IPS-18a (cell line): ENCODE measurements around the gene SH2D3A.
"Not testable (repeated sequence)": the region's sequence is repeated elsewhere in the genome, so short reads cannot be mapped to it uniquely, and the experiment has no call there.

Experiments used
- H3K27ac ChIP-seq: one replicate; pipeline ENCODE4 v1.5.1; 2013; ENCODE audit warnings: low read length
- H3K27me3 ChIP-seq: one replicate; pipeline ENCODE4 v1.6.1; 2013; ENCODE audit warnings: mild to moderate bottlenecking, low read length; ENCODE audit not compliant: control insufficient read depth, insufficient read depth
- H3K36me3 ChIP-seq: one replicate; pipeline ENCODE4 v1.6.1; 2013; ENCODE audit warnings: low read depth, low read length; ENCODE audit not compliant: control insufficient read depth
- H3K4me1 ChIP-seq: one replicate; pipeline ENCODE4 v1.6.1; 2013; ENCODE audit warnings: low read depth, low read length; ENCODE audit not compliant: control insufficient read depth
- H3K4me3 ChIP-seq: one replicate; pipeline ENCODE4 v1.5.1; 2013; ENCODE audit warnings: low read length
- H3K9ac ChIP-seq: one replicate; pipeline ENCODE4 v1.6.1; 2013; ENCODE audit warnings: mild to moderate bottlenecking, low read length, moderate library complexity
- H3K9me3 ChIP-seq: one replicate; pipeline ENCODE4 v1.6.1; 2013; ENCODE audit warnings: low read depth, low read length; ENCODE audit not compliant: control insufficient read depth

Gene SH2D3A

DNA sequence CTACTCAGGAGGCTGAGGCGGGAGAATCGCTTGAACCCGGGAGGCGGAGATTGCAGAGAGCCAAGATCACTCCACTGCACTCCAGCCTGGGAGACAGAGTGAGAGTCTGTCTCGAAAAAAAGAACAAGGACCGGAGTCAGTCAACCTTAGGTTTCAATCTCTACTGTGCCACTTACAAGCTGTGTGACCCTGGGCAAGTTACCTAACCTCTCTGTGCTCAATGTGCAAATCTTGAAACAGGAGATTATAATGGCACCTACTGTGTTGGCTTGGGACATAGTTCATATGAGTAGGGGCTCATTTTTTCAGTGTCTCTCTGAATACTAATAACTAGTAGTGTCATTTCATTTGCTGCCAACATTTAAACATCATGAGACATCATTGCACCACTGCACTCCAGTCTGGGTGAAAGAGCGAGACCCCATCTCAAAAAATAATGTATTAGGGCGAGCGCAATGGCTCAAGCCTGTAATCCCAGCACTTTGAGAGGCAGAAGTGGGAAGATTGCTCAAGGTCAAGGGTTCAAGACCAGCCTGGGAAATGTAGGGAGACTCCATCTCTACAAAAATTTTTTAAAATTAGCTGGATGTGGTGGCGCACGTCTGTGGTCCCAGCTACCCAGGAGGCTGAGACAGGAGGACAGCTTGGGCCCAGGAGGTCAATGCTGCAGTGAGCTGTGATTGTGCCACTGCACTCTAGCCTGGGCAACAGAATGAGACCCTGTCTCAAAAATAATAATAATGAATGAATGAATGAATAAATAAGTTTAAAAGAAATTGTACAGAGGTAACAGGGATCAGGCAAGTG is 52.3 kb downstream of the SH2D3A start:
- H3K4me1 ChIP-seq: no peaks in the 10 kb centered on the region
- peaks cover 23% of the 10 kb centered on the region for H3K27me3 ChIP-seq
- H3K4me3 ChIP-seq: no peak overlapping the region
- H3K9ac ChIP-seq: no peak overlapping the region
- no peaks in the 10 kb centered on the region for H3K9me3 ChIP-seq
- H3K27ac ChIP-seq: no peak overlapping the region
- no peaks in the 10 kb centered on the region for H3K36me3 ChIP-seq

DNA sequence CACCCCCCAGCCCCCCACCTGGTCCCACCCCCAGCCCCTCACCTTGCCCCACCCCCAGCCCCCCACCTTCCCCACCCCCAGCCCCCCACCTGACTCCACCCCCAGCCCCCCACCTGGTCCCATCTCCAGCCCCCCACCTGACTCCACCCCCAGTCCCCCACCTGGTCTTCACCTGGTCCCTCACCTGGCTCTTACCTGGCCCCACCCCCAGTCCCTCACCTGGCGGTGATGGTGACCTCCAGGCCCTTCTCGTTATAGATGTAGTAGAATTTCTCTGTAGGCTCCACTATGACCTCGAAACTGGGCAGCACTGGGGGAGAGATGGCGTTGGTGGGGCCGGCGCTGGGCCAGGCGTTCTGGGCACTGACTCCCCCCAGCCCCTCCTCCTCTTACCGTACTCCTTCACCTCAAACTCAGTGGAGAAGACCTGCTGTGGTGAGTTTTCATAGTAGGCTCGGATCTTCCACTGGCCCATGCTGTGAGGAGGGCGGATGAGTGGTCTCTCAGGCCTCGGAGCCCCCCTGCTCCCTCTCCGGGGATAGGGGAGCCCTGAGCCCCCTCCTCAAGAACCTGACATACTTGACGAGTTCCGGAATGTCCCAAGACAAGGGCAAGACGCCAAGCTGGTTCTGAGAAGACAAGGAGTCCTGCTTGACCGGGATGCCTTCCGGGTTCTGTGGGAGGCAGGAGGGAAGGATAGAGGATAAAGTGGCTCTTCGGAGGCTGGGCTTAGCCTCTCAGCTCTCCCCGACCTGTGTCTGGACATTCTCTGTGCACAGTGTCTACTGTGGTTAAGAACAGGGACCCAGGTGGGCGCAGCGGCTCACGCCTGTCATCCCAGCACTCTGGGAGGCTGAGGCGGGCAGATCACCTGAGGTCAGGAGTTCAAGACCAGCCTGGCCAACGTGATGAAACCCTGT is 53.2 kb downstream of the SH2D3A start:
- Histone ChIP-seq H3K4me1 (no peaks in the 10 kb centered on the region), H3K27ac (no peak overlapping the region), H3K9ac (no peak overlapping the region), H3K9me3 (no peaks in the 10 kb centered on the region), H3K27me3 (peaks cover 32% of the 10 kb centered on the region), H3K4me3 (no peak overlapping the region), H3K36me3 (no peaks in the 10 kb centered on the region)

DNA sequence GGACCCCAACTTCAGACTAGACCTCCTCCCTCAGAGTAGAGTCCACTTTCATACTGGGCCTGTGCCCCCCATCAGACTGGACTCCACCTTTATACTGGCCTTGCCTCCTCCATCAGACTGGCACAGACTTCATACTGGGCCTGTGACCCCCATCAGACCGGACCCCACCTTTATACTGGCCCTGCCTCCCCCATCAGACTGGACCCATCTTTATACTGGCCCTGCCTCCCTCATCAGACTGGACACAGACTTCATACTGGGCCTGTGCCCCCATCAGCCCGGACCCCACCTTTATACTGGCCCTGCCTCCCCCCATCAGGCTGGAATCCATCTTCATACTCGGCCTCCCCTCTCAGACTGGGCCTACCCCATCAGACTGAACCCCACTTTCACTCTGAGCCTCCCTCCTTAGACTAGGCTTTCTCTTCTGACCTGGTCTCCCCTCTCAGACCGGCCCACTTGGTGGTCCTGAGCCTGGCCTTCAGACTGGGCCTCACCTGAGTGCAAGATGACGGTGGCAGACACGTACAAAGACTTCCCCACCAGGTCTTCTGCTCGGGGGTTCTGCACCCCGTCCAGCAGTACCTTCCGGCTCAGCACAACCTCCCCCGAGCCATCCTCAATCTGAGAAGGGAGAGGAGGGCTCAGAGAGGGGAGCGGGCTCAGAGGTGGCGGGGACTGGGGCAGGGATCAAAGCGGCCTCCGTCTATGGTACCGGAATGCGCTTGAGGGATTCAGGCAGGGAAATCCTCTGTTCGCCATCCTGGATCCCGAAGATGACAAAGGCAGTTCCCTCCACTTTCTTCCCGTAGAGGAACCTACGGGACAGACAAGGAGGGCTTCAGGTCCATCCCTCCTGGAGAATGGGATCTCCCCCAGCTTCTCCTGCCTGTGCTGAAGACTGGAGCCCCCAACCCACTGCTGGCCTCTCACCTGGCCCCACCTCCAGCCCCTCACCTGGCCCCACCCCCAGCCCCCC is 54.3 kb downstream of the SH2D3A start:
- H3K27ac ChIP-seq: no peak overlapping the region
- no peak overlapping the region for H3K9ac ChIP-seq
- H3K4me3 ChIP-seq: no peak overlapping the region
- peaks cover 38% of the 10 kb centered on the region for H3K27me3 ChIP-seq
- no peaks in the 10 kb centered on the region for H3K4me1 ChIP-seq
- H3K9me3 ChIP-seq: no peaks in the 10 kb centered on the region
- H3K36me3 ChIP-seq: no peaks in the 10 kb centered on the region

DNA sequence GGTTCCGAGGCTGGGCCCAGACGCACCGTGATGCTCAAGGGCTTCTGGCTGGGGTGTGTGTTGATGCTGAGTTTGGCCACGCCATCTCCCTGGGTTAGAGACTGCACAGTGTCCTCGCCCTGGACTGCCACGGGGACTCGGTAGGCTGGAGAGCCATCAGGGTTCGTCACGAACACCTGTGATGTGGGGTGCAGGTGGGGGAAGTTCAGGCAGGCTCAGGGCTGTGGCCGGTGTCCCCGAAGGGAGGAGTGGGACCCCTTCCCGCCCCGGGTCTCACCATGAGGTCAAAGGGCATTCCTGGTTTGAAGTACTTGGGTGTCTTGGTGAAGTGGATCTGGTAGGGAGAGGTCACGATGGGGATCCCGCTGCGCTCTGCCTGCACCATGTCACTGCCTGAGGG is 55.0 kb downstream of the SH2D3A start:
- Histone ChIP-seq H3K27ac (no peak overlapping the region), H3K9ac (no peak overlapping the region), H3K9me3 (no peaks in the 10 kb centered on the region), H3K4me1 (no peaks in the 10 kb centered on the region), H3K27me3 (peaks cover 38% of the 10 kb centered on the region), H3K4me3 (no peak overlapping the region), H3K36me3 (no peaks in the 10 kb centered on the region)

DNA sequence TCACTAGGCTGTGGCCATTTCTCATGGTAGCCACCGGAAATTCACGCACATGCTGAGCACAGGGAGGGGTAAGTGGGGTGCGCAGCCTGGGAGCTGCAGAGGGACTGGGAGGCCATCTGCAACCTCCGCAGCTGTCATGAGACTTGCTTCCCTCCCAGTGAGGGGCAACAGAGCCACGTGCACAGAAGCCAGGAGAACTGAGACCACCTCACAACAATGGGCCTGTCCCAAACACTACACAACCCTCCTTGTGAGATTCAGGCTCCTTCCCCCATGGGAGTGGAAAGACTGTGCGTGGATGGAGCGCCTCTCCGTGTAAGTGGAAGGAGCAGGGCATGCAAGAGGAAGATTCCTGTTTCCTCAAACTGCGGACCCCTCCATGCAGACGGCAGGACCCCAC is 55.6 kb downstream of the SH2D3A start:
- Histone ChIP-seq H3K9me3 (no peaks in the 10 kb centered on the region), H3K36me3 (no peaks in the 10 kb centered on the region), H3K4me1 (no peaks in the 10 kb centered on the region), H3K4me3 (no peak overlapping the region), H3K27me3 (peaks cover 38% of the 10 kb centered on the region), H3K27ac (no peak overlapping the region), H3K9ac (no peak overlapping the region)

DNA sequence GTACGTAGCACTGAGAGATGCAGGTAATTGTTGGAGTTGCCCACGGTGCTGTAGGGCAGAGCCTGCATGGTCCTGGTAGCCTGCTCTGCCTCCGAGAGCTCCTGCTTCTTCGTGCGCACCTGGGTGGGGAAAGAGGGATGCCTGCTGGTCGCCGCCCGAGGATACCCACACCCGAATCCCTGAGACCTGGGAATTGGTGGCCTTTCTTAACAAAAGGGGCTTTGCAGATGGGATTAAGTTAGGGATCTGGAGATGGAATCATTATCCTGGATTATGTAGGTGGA is 56.2 kb downstream of the SH2D3A start:
- Histone ChIP-seq H3K36me3 (no peaks in the 10 kb centered on the region), H3K4me3 (peak overlapping the region; percentile 56), H3K9me3 (no peaks in the 10 kb centered on the region), H3K27me3 (peaks cover 38% of the 10 kb centered on the region), H3K4me1 (no peaks in the 10 kb centered on the region), H3K9ac (no peak overlapping the region), H3K27ac (no peak overlapping the region)

DNA sequence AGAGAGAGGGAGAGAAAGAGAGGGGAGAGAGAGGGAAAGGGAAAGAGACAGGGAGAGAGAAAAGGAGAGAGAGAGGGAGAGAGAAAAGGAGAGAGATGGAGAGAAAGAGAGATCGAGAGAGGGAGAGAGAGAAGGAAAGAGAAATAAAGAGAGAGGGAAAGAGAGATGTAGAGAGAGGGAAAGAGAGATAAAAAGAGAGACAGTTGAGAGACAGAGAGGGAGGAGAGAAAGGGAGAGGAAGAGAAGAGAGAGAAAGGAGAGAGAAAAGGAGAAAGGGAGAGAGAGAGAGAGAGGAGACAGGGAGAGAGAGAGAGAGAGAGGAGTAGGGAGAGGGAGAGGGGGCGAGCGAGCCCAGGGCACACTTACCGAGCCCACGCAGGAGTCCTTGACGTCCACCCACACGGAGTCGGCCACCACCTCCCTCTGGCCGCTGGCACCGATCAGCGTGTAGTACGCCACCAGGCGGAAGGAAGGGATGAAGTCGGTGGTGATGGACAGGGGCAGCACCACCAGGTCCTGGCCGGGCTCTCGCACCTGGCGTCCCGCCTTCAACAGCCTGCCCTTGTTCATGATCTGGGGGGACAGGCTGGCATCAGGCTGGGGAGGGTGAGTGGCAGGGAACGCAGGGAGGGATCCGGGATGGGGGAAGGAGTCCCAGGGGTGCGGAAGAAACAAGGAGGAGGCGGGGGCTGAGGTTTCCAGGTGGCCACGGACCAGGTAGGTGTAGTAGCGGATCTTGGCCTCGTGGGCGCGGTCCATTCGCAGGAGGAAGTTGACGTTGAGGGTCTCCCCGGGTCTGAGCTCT is 56.8 kb downstream of the SH2D3A start:
- H3K27me3 ChIP-seq: peaks cover 38% of the 10 kb centered on the region
- no peak overlapping the region for H3K9ac ChIP-seq
- H3K4me3 ChIP-seq: peak overlapping the region; percentile 56
- no peak overlapping the region for H3K27ac ChIP-seq
- H3K36me3 ChIP-seq: no peaks in the 10 kb centered on the region
- H3K4me1 ChIP-seq: no peaks in the 10 kb centered on the region
- H3K9me3 ChIP-seq: no peaks in the 10 kb centered on the region

DNA sequence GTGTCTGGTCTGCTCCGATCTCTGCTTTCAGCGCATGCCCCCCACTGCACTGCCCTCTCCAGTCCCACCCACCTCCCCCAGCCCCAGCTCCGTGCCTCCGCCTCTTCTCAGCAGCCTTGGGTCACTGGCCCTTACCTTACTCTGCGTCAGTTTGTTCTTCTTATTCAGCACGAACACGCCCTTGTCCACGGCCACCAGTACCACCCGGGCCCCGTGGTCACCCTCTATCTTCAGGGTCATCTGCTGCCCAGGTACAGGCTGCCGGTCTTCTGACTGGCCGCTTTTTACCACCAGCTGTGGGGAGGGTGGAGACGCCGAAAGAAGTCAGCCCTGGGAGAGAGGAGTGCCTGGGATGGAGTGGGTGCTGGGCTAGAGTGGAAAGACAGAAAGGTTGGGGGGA is 57.7 kb downstream of the SH2D3A start:
- H3K27me3 ChIP-seq: peaks cover 38% of the 10 kb centered on the region
- H3K27ac ChIP-seq: no peak overlapping the region
- no peaks in the 10 kb centered on the region for H3K9me3 ChIP-seq
- H3K4me1 ChIP-seq: no peaks in the 10 kb centered on the region
- no peaks in the 10 kb centered on the region for H3K36me3 ChIP-seq
- H3K9ac ChIP-seq: no peak overlapping the region
- peak overlapping the region; percentile 9 for H3K4me3 ChIP-seq

DNA sequence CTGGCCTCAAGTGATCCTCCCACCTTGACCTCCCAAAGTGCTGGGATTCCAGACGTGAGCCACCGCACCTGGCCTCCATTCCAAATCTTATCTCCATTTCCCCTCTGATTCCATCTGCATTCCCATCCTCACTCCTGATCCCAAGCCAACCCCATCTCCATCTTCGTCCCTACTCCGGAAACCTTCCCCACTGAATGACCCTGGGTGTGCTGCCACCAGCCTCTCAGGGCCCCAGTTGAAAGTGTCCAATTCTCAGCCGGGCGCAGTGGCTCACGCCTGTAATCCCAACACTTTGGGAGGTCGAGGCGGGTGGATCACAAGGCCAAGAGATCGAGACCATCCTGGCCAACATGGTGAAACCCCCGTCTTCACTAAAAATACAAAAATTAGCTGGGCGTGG is 58.3 kb downstream of the SH2D3A start:
- H3K36me3 ChIP-seq, H3K9ac ChIP-seq, H3K27ac ChIP-seq, H3K4me1 ChIP-seq, H3K9me3 ChIP-seq, H3K4me3 ChIP-seq: not testable (repeated sequence)
- peaks cover 38% of the 10 kb centered on the region for H3K27me3 ChIP-seq

DNA sequence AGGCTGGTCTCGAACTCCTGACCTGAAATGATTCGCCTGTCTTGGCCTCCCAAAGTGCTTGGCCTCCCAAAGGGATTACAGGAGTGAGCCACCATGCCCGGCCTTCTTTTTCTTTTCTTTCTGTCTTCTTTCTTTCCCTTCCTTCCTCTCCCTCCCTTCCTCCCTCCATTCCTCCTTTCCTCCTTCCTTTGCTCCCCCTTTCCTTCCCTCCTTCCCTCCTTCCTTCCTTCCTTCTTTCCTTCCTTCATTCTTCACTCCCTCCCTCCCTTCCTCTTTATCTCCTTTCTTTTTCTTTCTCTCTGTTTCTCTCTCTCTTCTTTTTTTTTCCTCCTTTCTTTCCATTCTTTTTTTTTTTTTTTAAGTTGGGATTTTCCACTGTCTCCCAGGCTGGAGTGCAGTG is 58.9 kb downstream of the SH2D3A start:
- Histone ChIP-seq H3K27ac (no peak overlapping the region), H3K27me3 (peaks cover 38% of the 10 kb centered on the region), H3K9ac (no peak overlapping the region), H3K36me3 (no peaks in the 10 kb centered on the region), H3K4me3 (no peak overlapping the region), H3K4me1 (no peaks in the 10 kb centered on the region), H3K9me3 (no peaks in the 10 kb centered on the region)
